ENCODE results near the gene CCDC14.
"Not testable (repeated sequence)": the region's sequence is repeated elsewhere in the genome, so short reads cannot be mapped to it uniquely, and the experiment has no call there.

CCDC14 gene, protein sequence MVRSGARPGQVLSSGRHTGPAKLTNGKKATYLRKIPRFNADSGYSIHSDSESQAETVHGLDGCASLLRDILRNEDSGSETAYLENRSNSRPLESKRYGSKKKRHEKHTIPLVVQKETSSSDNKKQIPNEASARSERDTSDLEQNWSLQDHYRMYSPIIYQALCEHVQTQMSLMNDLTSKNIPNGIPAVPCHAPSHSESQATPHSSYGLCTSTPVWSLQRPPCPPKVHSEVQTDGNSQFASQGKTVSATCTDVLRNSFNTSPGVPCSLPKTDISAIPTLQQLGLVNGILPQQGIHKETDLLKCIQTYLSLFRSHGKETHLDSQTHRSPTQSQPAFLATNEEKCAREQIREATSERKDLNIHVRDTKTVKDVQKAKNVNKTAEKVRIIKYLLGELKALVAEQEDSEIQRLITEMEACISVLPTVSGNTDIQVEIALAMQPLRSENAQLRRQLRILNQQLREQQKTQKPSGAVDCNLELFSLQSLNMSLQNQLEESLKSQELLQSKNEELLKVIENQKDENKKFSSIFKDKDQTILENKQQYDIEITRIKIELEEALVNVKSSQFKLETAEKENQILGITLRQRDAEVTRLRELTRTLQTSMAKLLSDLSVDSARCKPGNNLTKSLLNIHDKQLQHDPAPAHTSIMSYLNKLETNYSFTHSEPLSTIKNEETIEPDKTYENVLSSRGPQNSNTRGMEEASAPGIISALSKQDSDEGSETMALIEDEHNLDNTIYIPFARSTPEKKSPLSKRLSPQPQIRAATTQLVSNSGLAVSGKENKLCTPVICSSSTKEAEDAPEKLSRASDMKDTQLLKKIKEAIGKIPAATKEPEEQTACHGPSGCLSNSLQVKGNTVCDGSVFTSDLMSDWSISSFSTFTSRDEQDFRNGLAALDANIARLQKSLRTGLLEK

GRCh38 chr3:123960781-123961507 lies at the start of gene CCDC14:
TSS of gene CCDC14 (minus strand) at chr3:123961229. CDS start at chr3:123961173, 56 bp downstream.
- TF ChIP-seq, protein P1, sequence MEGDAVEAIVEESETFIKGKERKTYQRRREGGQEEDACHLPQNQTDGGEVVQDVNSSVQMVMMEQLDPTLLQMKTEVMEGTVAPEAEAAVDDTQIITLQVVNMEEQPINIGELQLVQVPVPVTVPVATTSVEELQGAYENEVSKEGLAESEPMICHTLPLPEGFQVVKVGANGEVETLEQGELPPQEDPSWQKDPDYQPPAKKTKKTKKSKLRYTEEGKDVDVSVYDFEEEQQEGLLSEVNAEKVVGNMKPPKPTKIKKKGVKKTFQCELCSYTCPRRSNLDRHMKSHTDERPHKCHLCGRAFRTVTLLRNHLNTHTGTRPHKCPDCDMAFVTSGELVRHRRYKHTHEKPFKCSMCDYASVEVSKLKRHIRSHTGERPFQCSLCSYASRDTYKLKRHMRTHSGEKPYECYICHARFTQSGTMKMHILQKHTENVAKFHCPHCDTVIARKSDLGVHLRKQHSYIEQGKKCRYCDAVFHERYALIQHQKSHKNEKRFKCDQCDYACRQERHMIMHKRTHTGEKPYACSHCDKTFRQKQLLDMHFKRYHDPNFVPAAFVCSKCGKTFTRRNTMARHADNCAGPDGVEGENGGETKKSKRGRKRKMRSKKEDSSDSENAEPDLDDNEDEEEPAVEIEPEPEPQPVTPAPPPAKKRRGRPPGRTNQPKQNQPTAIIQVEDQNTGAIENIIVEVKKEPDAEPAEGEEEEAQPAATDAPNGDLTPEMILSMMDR (IDR thresholded peaks at IDR 0.05; ENCODE audit: low read depth, low read length, missing control alignments): no peak
- peak within 1 kb of the TSS; percentile 66 for H3K4me3 ChIP-seq (replicated peaks; ENCODE audit: low read depth, low read length)
- DNase-seq (ENCODE audit: extremely low read depth, low read depth): peak; percentile 89

GRCh38 chr3:124008321-124008720 lies 47.3 kb upstream of the CCDC14 start:
- not testable (repeated sequence) for H3K4me3 ChIP-seq (replicated peaks; ENCODE audit: low read depth, low read length); DNase-seq (ENCODE audit: extremely low read depth, low read depth)

- H3K4me3 ChIP-seq (replicated peaks; ENCODE audit: low read depth, low read length): no peak overlapping the region
- no peak for DNase-seq (ENCODE audit: extremely low read depth, low read depth)
- TF ChIP-seq, protein P1 (IDR thresholded peaks at IDR 0.05; ENCODE audit: low read depth, low read length, missing control alignments): no peak
Measured at GRCh38 chr3:124007186-124007585, 46.2 kb upstream of the CCDC14 start.

DNA sequence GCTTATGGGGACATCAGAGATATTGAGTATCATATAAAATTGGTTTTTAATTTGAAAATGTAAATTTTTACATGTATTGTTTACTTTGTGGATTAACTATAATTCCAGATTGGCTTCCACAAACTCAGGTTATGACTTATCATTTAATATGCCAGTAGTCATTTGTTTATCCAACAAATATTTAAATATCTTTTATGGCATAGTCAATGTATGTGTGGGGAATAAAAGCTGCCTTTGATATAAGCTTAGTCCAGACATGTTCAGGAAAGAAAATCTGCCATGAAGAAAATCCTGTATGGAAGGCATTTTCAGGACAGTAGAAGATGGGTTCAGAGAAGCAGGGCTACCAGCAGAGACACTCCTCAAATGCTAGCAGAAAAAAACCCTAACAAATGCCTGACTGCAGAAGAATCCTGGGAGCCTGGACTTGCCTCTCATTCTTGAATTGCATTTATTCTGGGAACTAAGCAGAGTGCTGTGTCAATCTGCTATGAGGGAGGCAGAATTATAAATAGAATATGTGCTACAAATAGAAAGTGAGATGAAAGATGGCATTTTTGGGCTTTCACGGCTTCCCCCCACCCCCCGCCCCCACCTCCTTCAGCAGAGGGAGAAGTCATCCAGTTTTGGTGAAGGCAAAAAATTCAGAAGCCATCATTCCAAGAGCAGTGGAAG lies 41.5 kb upstream of the CCDC14 start:
- DNase-seq (ENCODE audit: extremely low read depth, low read depth); H3K4me3 ChIP-seq (replicated peaks; ENCODE audit: low read depth, low read length): not testable (repeated sequence)

DNA sequence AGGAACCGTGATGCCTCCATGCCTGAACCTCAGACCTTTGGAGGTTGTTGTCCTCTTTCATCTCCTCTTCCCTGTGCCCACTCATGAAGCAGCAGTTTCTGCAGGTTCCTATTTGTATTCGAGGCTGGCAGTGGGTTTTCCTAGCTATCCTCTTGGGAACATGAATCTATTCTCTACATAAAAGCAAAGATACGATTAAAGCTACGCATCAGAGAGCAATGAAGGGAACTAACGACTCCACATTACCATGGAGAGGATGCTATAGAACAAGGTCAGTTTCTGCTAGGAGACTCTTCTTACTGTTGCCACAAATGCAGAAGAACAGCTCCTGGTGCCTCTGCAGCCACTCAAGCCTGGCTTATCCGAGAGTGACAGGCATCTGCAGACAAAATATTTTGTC lies 40.3 kb upstream of the CCDC14 start:
- not testable (repeated sequence) for H3K4me3 ChIP-seq (replicated peaks; ENCODE audit: low read depth, low read length); DNase-seq (ENCODE audit: extremely low read depth, low read depth)

GRCh38 chr3:123997543-123997942 lies 36.5 kb upstream of the CCDC14 start:
- H3K4me3 ChIP-seq (replicated peaks; ENCODE audit: low read depth, low read length): no peak overlapping the region
- TF ChIP-seq, protein P1 (IDR thresholded peaks at IDR 0.05; ENCODE audit: low read depth, low read length, missing control alignments): no peak
- DNase-seq (ENCODE audit: extremely low read depth, low read depth): no peak

DNA sequence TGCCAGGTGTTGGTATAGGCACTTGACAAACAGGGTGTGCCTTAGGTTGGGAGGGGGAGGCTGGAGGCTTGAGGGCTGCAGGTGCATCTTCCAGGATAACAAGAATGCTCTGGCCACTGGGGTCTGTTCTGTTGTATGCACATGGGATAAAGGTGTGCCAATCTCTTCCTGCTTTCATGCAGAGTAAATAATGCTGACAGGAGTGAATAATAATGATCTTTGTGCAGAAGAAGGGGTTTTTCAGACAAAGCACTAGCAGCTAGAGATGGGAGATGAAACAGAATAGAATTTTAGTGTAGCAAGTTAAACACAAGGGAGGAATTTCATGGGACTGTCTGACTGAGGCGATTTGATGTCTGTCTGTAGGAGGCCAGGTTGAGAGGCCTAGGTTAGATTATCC lies 32.8 kb upstream of the CCDC14 start:
- TF ChIP-seq, protein P1 (IDR thresholded peaks at IDR 0.05; ENCODE audit: low read depth, low read length, missing control alignments): no peak
- no peak overlapping the region for H3K4me3 ChIP-seq (replicated peaks; ENCODE audit: low read depth, low read length)
- DNase-seq (ENCODE audit: extremely low read depth, low read depth): no peak

- DNase-seq (ENCODE audit: extremely low read depth, low read depth); H3K4me3 ChIP-seq (replicated peaks; ENCODE audit: low read depth, low read length): not testable (repeated sequence)
Measured at GRCh38 chr3:123991730-123992588, 30.9 kb upstream of the CCDC14 start, which contains the start of gene ROPN1. TSS of gene ROPN1 (minus strand) at chr3:123992124. CDS start at chr3:123980481, 11,643 bp downstream.

Measured in HFF-Myc (cell line).